Loucy (cell line): ENCODE data around the gene DAW1.

Source experiments
- EZH2phosphoT487 ChIP-seq: fragments of 200-600 bp; IDR thresholded peaks from 2 replicates; pipeline ENCODE4 v1.6.1; 2018; ENCODE audit warnings: antibody characterized with exemption, mild to moderate bottlenecking, moderate library complexity, borderline replicate concordance
- TF ChIP-seq, protein P1 (sequence below): fragments of 200-600 bp; sonication (generic); conservative IDR thresholded peaks from 2 replicates; pipeline ENCODE4 v1.5.1; 2014; ENCODE audit warnings: mild to moderate bottlenecking, antibody characterized with exemption, low read length

DNA sequence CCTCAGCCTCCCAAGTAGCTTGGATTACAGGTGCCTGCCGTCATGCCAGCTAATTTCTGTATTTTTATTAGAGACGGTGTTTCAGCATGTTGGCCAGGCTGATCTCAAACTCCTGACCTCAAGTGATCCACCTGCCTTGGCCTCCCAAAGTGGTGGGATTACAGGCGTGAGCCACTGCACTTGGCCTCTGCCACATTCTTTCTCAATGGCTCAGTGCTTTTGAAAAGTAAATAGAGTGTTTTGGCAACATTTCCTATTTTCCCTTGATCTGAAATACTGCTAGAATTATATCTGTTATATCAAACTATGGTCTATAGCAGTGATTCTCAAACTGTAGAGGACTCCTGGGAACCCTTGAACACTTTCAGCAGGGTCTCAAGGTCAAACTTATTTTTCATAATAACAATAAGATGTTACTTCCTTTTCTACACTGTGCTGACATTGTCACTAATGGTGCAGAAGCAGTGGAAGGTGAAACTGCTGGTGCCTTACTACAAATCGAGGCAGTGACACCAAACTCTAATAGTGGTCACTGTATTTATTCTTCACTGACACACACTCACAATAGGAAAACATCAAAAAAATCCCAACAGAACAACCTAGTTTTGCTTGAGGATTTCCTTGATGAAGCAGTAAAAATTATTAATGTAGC lies 10.6 kb downstream of the DAW1 start:
- TF ChIP-seq, protein P1, sequence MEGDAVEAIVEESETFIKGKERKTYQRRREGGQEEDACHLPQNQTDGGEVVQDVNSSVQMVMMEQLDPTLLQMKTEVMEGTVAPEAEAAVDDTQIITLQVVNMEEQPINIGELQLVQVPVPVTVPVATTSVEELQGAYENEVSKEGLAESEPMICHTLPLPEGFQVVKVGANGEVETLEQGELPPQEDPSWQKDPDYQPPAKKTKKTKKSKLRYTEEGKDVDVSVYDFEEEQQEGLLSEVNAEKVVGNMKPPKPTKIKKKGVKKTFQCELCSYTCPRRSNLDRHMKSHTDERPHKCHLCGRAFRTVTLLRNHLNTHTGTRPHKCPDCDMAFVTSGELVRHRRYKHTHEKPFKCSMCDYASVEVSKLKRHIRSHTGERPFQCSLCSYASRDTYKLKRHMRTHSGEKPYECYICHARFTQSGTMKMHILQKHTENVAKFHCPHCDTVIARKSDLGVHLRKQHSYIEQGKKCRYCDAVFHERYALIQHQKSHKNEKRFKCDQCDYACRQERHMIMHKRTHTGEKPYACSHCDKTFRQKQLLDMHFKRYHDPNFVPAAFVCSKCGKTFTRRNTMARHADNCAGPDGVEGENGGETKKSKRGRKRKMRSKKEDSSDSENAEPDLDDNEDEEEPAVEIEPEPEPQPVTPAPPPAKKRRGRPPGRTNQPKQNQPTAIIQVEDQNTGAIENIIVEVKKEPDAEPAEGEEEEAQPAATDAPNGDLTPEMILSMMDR: no peak
- no peak for TF ChIP-seq EZH2phosphoT487
